K562 (cell line): ENCODE data around the gene SLC9A3. TPM values are rescaled to one million over a fixed set of nuclear protein-coding genes. Genes with fewer than 3 reads are reported as not detected.

Experiments used
- ATAC-seq: fragments of 200-7000 bp; cut with Tn5 transposase; 3 replicates; pipeline ENCODE4 v1.9.1; 2020; ENCODE audit warnings: moderate library complexity
- BruUV-seq: library from RNA; stranded (reverse); fragments of 400-500 nt; replicated peaks from 2 replicates; lab custom pipeline; 2021; lab: Mats Ljungman, UMichigan
- CTCF ChIA-PET: fragments of 300-600 bp; formaldehyde crosslinking; extraction: SDS; loops from one replicate; lab custom pipeline; 2021; ENCODE audit warnings: low intra/inter-chr PET ratio; lab: Yijun Ruan, JAX
- POLR2A ChIA-PET: fragments of 300-600, 350-650 bp; sonication (Branson Sonifier 250); formaldehyde crosslinking; extraction: SDS; loops from one replicate; lab custom pipeline; 2021; ENCODE audit warnings: antibody characterized with exemption, inconsistent platforms; lab: Yijun Ruan, JAX
- DNase-seq, 4 experiments: peaks; one replicate each; pipeline versions ENCODE4 v3.0.0 to v3.0.0-alpha.2; 2011 to 2018; ENCODE audit warnings: low spot score in 3 of 4, mixed read lengths in 3 of 4; ENCODE audit errors: extremely low read depth in 1 of 4
- FAIRE-seq: peaks from 2 replicates; lab custom pipeline; 2011; peaks lifted over from hg19 to GRCh38; lab: Jason Lieb, UNC
- H2AFZ ChIP-seq: 2 replicates; pipeline ENCODE4 v1.6.0; 2011; ENCODE audit warnings: low read depth, low read length, control low read depth, inconsistent platforms
- H3K27ac ChIP-seq: fragments of 200-600 bp; 3 replicates; pipeline ENCODE4 v1.8.0; 2011; ENCODE audit warnings: low read depth, mild to moderate bottlenecking, control low read depth, inconsistent platforms, low read length, moderate library complexity, mixed read lengths; ENCODE audit errors: extremely low read depth
- H3K27me3 ChIP-seq, 2 experiments: fragments of 300-600 bp in 1 of 2; 2 replicates in 1 of 2; 3 replicates in 1 of 2; pipeline versions ENCODE4 v1.6.0 to v1.8.0; 2011; ENCODE audit warnings: inconsistent platforms in 2 of 2, low read length in 2 of 2, mild to moderate bottlenecking in 1 of 2, mixed read lengths in 1 of 2, moderate library complexity in 1 of 2; ENCODE audit not compliant: control insufficient read depth in 2 of 2, insufficient read depth in 2 of 2
- H3K36me3 ChIP-seq: fragments of 300-600 bp; 3 replicates; pipeline ENCODE4 v1.8.0; 2011; ENCODE audit warnings: mild to moderate bottlenecking, low read length, inconsistent platforms; ENCODE audit not compliant: control insufficient read depth, insufficient read depth
- H3K4me1 ChIP-seq, 2 experiments: fragments of 200-600 bp in 1 of 2; replicated peaks in 1 of 2; 2 replicates in 1 of 2; 3 replicates in 1 of 2; pipeline versions ENCODE4 v1.5.1 to v1.8.0; 2011; ENCODE audit warnings: inconsistent platforms in 2 of 2, low read length in 2 of 2, mild to moderate bottlenecking in 1 of 2, mixed read lengths in 1 of 2, moderate library complexity in 1 of 2; ENCODE audit not compliant: control insufficient read depth in 2 of 2, insufficient read depth in 2 of 2
- H3K4me2 ChIP-seq: 2 replicates; pipeline ENCODE4 v1.6.1; 2011; ENCODE audit warnings: low read length, control low read depth, inconsistent platforms, mixed read lengths; ENCODE audit not compliant: insufficient read depth
- H3K4me3 ChIP-seq: fragments of 200-600 bp; sonication (generic), shearing (Covaris generic); 2 replicates; pipeline ENCODE4 v1.5.1; 2016; ENCODE audit warnings: control low read depth, inconsistent platforms
- H3K79me2 ChIP-seq: fragments of 200-600 bp; 3 replicates; pipeline ENCODE4 v1.8.0; 2011; ENCODE audit warnings: low read length, inconsistent platforms; ENCODE audit not compliant: control insufficient read depth, insufficient read depth
- H3K9ac ChIP-seq, 2 experiments: 2 replicates each; pipeline versions ENCODE4 v1.6.0 to v1.6.1; 2011; ENCODE audit warnings: low read depth in 2 of 2, low read length in 2 of 2, control low read depth in 1 of 2, inconsistent platforms in 1 of 2, mild to moderate bottlenecking in 1 of 2, mixed read lengths in 1 of 2; ENCODE audit not compliant: insufficient read depth in 1 of 2
- H3K9me1 ChIP-seq: one replicate; pipeline ENCODE4 v1.6.0; 2011; ENCODE audit warnings: inconsistent platforms, mild to moderate bottlenecking, low read length, moderate library complexity; ENCODE audit not compliant: control insufficient read depth, insufficient read depth
- H3K9me3 ChIP-seq: replicated peaks from 2 replicates; pipeline ENCODE4 v1.5.1; 2011; ENCODE audit warnings: low read depth, low read length, inconsistent platforms; ENCODE audit not compliant: control insufficient read depth, insufficient read depth
- H4K20me1 ChIP-seq: replicated peaks from 2 replicates; pipeline ENCODE4 v1.6.1; 2011; ENCODE audit warnings: low read length, inconsistent platforms, mixed read lengths; ENCODE audit not compliant: control insufficient read depth, insufficient read depth
- CBFA2T3 ChIP-seq: fragments of 450-650 bp; IDR thresholded peaks from 2 replicates; pipeline ENCODE4 v1.6.1; 2017
- CBX8 ChIP-seq: fragments of 200-600 bp; sonication (generic); IDR thresholded peaks from 2 replicates; pipeline ENCODE4 v1.6.1; 2012; ENCODE audit warnings: borderline replicate concordance, mixed run types, low read depth, mild to moderate bottlenecking, moderate library complexity, mixed read lengths, low read length, control low read depth, inconsistent platforms; ENCODE audit not compliant: poor library complexity, severe bottlenecking; ENCODE audit errors: extremely low read depth
- CCAR2 ChIP-seq: fragments of 200-400 bp; formaldehyde crosslinking; IDR thresholded peaks from 2 replicates; pipeline ENCODE4 v1.6.1; 2017; ENCODE audit warnings: mild to moderate bottlenecking, low read depth, low read length
- CREM ChIP-seq: IDR thresholded peaks from 2 replicates; pipeline ENCODE4 v1.6.1; 2014; ENCODE audit warnings: antibody characterized with exemption, low read depth
- CSDE1 ChIP-seq, 2 experiments: fragments of 450-650 bp; IDR thresholded peaks; 2 replicates each; pipeline ENCODE4 v1.6.1; 2016; ENCODE audit warnings: mild to moderate bottlenecking in 1 of 2
- MTF1 ChIP-seq: fragments of 250-450 bp; sonication (Bioruptor Pico); IDR thresholded peaks from 2 replicates; pipeline ENCODE4 v1.9.0; 2021; ENCODE audit warnings: moderate library complexity, mild to moderate bottlenecking, inconsistent platforms, borderline replicate concordance
- NEUROD1 ChIP-seq: fragments of 150-350 bp; IDR thresholded peaks from 2 replicates; pipeline ENCODE4 v1.6.1; 2014; ENCODE audit warnings: borderline replicate concordance, low read length, low read depth; ENCODE audit not compliant: partially characterized antibody
- NFIX ChIP-seq: fragments of 250-450 bp; sonication (Bioruptor Pico); IDR thresholded peaks from 2 replicates; pipeline ENCODE4 v1.4.0; 2020; ENCODE audit warnings: low read depth, mild to moderate bottlenecking, moderate library complexity
- POLR3G ChIP-seq: IDR thresholded peaks from 2 replicates; pipeline ENCODE4 v1.6.1; 2011; ENCODE audit not compliant: insufficient read length, insufficient replicate concordance; ENCODE audit errors: extremely low read depth
- PTBP1 ChIP-seq: fragments of 200-400 bp; formaldehyde crosslinking; IDR thresholded peaks from 2 replicates; pipeline ENCODE4 v1.6.1; 2017; ENCODE audit warnings: low read depth, low read length
- RAD21 ChIP-seq, 2 experiments: fragments of 250-450 bp in 1 of 2; fragments of 450-650 bp in 1 of 2; sonication (Bioruptor Pico) in 1 of 2; formaldehyde crosslinking in 1 of 2; IDR thresholded peaks in 1 of 2; conservative IDR thresholded peaks in 1 of 2; 2 replicates each; pipeline versions ENCODE4 v1.4.0 to v1.8.0; 2020 to 2022; ENCODE audit warnings: mild to moderate bottlenecking in 2 of 2, moderate library complexity in 1 of 2
- RBM34 ChIP-seq: fragments of 200-400 bp; formaldehyde crosslinking; IDR thresholded peaks from 2 replicates; pipeline ENCODE4 v1.6.1; 2018; ENCODE audit warnings: low read length, borderline replicate concordance; ENCODE audit not compliant: insufficient read depth
- SMARCA5 ChIP-seq: fragments of 450-650 bp; IDR thresholded peaks from 2 replicates; pipeline ENCODE4 v1.6.1; 2016
- SNRNP70 ChIP-seq: fragments of 200-400 bp; formaldehyde crosslinking; optimal IDR thresholded peaks from 2 replicates; pipeline ENCODE3; 2017; ENCODE audit warnings: low read depth, low read length
- TSC22D4 ChIP-seq: fragments of 450-650 bp; IDR thresholded peaks from 2 replicates; pipeline ENCODE4 v1.6.1; 2016; ENCODE audit warnings: missing genetic modification characterization, missing biosample characterization, control low read depth
- ZFP30 ChIP-seq: fragments of 250-450 bp; sonication (Bioruptor Pico); IDR thresholded peaks from 2 replicates; pipeline ENCODE4 v1.8.0; 2022; ENCODE audit warnings: moderate library complexity, mild to moderate bottlenecking, inconsistent platforms, borderline replicate concordance
- ZNF695 ChIP-seq: fragments of 450-650 bp; formaldehyde crosslinking; IDR thresholded peaks from 2 replicates; pipeline ENCODE4 v1.4.0; 2020; ENCODE audit warnings: mild to moderate bottlenecking, moderate library complexity
- ZNF785 ChIP-seq: fragments of 250-450 bp; sonication (Bioruptor Pico); IDR thresholded peaks from 2 replicates; pipeline ENCODE4 v1.4.0; 2020; ENCODE audit warnings: mild to moderate bottlenecking
- WGBS: fragments of 100-300 bp; shearing (Covaris generic); methylation state at CpG from one replicate; pipeline ENCODE4 v1.1.6; 2016; ENCODE audit warnings: low coverage, mixed read lengths; ENCODE audit not compliant: insufficient coverage; ENCODE audit errors: missing lambda C conversion rate; 5-methylcytosine and 5-hydroxymethylcytosine counted together
- in situ Hi-C: fragments of 300-500 bp; cut with MboI; formaldehyde crosslinking; loops from 4 replicates; pipeline ENCODE4 v1.15.0; 2018; ENCODE audit warnings: inconsistent platforms, mixed read lengths
- intact Hi-C: fragments of 100-400 bp; cut with micrococcal nuclease; formaldehyde crosslinking; loops from 2 replicates; pipeline ENCODE4 v1.14.2; 2022
- polyA plus RNA-seq, 8 experiments: library from polyadenylated mRNA; depleted of rRNA in 4 of 8; stranded (reverse) in 5 of 8; unstranded in 3 of 8; fragments of >200 nt; fragmentation: Nextera tagmentation in 2 of 8; fragmentation: Illumina TruSeq in 1 of 8; extraction: Ambion mirVana in 2 of 8; extraction: Trizol in 1 of 8; gene quantifications; 2 replicates each; pipeline versions ENCODE4 v1.2.1 to v1.2.3, GENCODE V29; 2011 to 2014; ENCODE audit warnings: inconsistent platforms in 1 of 8, missing spikeins in 1 of 8
- total RNA-seq, 7 experiments: library from RNA; depleted of rRNA in 6 of 7; stranded (reverse); fragments of >200 nt in 6 of 7; fragmentation: Illumina TruSeq in 2 of 7; extraction: Trizol in 2 of 7; gene quantifications; 2 replicates each; pipeline versions ENCODE4 v1.2.1 to v1.2.3, GENCODE V29; 2011 to 2021; ENCODE audit warnings: low replicate concordance in 1 of 7

SLC9A3 gene
- total and polyA plus RNA-seq, 9 of the 15 experiments (the other 6 are each of a cell fraction or from before 2014, with no cell fraction given): 1.5 to 5.8 (median 3.7) TPM; not detected in 2

- Histone ChIP-seq H3K9me1 (no peaks in the 10 kb centered on the region), H3K36me3 (no peaks in the 10 kb centered on the region), H2AFZ (no peak overlapping the region), H4K20me1 (peaks cover 21% of the 10 kb centered on the region), H3K27me3 (peaks cover 31 to 75% of the 10 kb centered on the region in 2 experiments; a peak in 3 of 5 replicates), H3K4me1 (peaks cover 0 to 22% of the 10 kb centered on the region in 2 experiments; a peak in 3 of 5 replicates), H3K4me3 (no peak overlapping the region), H3K27ac (no peak overlapping the region), H3K79me2 (no peaks in the 10 kb centered on the region), H3K9me3 (no peaks in the 10 kb centered on the region), H3K4me2 (no peak overlapping the region), H3K9ac (no peak overlapping the region)
- DNase-seq (no peak), ATAC-seq (no peak), FAIRE-seq (no peak)
- BruUV-seq: no TSS peak
- in situ Hi-C loops (no loop called here), intact Hi-C loops (no loop called here)
- CTCF ChIA-PET: no interaction called here
- POLR2A ChIA-PET: interaction anchor here (0.7 to 0.9 kb wide), 5 partner anchors 15 to 103 kb away, joined by 3 read pairs; no protein-coding TSS in a partner anchor
- WGBS: 4% methylated on average over 3 of the region's 3 CpGs
- no peak for TF ChIP-seq CBFA2T3
- no peak for TF ChIP-seq RBM34
- no peak for TF ChIP-seq POLR3G
- TF ChIP-seq TSC22D4 (tag): peak; percentile 85; the same call in 1 of the 2 replicates
Measured at GRCh38 chr5:516980-517379, 7.3 kb downstream of the SLC9A3 start.

GRCh38 chr5:516338-516925 is 7.8 kb downstream of the SLC9A3 start:
- H3K9me1 ChIP-seq: no peaks in the 10 kb centered on the region
- peaks cover 29 to 75% of the 10 kb centered on the region in 2 experiments; a peak in 4 of 5 replicates for H3K27me3 ChIP-seq
- H3K9ac ChIP-seq: no peak overlapping the region
- ChIA-PET CTCF (no interaction called here), POLR2A (interaction anchor here (0.6 to 0.8 kb wide), 6 partner anchors 14 to 445 kb away, joined by 3 read pairs; no protein-coding TSS in a partner anchor)
- H3K79me2 ChIP-seq: no peaks in the 10 kb centered on the region
- no peak overlapping the region for H3K27ac ChIP-seq
- H3K36me3 ChIP-seq: no peaks in the 10 kb centered on the region
- peaks cover 21% of the 10 kb centered on the region for H4K20me1 ChIP-seq
- H3K4me3 ChIP-seq: no peak overlapping the region
- H3K4me1 ChIP-seq: peaks cover 0 to 18% of the 10 kb centered on the region in 2 experiments; a peak in 2 of 5 replicates
- intact Hi-C loops: no loop called here
- 3% methylated on average over 10 of the region's 10 CpGs for WGBS
- H3K4me2 ChIP-seq: no peak overlapping the region
- H3K9me3 ChIP-seq: no peaks in the 10 kb centered on the region
- no peak overlapping the region for H2AFZ ChIP-seq
- in situ Hi-C loops: no loop called here
- BruUV-seq: no TSS peak
- DNase-seq (no peak), FAIRE-seq (no peak), ATAC-seq (no peak)
- TF ChIP-seq CSDE1 (IDR thresholded peaks at IDR 0.05) (no peak), PTBP1 (no peak), SMARCA5 (no peak), ZFP30 (no peak), RAD21 (CRISPR knock-in tag; conservative IDR thresholded peaks at IDR 0.05 in 1 of 2, IDR thresholded peaks at IDR 0.05 in 1 of 2) (no peak), SNRNP70 (no peak), CCAR2 (no peak), ZNF785 (CRISPR knock-in tag) (no peak), CBX8 (no peak), MTF1 (no peak), NFIX (CRISPR knock-in tag) (no peak), CREM (no peak), ZNF695 (no peak), NEUROD1 (no peak)
